ENCODE results near the gene CEP170B. TPM values are rescaled to one million over a fixed set of nuclear protein-coding genes. Genes with fewer than 3 reads are reported as not detected.

The CEP170B gene
- total and polyA plus RNA-seq, 2 of the 8 experiments (the other 6 are each of a cell fraction or from before 2014, with no cell fraction given), result 9.1 to 33.8 TPM

DNA sequence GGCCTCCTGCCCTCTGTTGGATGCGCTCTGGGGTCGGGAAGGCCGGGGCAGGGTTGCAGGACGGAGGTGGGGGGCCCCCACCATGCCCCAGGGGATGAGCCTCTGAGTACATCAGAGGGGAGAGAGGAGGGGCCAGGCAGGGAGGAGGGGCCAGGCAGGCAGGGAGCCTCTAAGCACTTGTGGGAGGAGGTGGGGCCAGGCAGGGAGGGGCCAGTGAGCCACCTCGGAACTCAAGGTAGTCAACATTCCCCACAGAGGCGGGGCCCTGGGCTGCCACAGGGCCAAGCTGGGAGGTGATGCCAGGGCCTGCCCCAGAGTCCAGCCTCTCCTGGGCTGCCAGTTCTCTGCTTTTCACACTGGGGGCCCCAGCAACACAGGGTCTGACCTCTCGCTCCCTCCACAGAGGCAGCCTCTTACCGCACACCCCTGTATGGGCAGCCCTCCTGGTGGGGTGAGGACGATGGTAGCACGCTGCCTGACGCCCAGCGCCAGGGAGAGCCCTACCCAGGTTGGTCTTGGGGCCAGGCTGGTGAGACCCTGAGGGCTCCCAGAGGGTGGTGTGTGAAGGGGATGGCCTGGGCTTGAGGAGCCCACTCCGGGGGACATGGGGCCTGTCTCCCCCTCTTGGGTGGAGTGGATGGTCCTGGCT, 17.4 kb downstream of the CEP170B start:
- Histone ChIP-seq H4K91ac (replicated peaks; ENCODE audit: insufficient read length, low read length) (no peak overlapping the region), H2BK5ac (ENCODE audit: low read depth, low read length) (no peak overlapping the region), H2AFZ (ENCODE audit: low read length) (no peak overlapping the region), H2AK5ac (ENCODE audit: low read depth, low read length) (no peak overlapping the region), H2BK120ac (replicated peaks; ENCODE audit: low read depth, low read length) (no peak overlapping the region), H2BK15ac (ENCODE audit: low read length) (no peak overlapping the region), H3K9me3 (ENCODE audit: insufficient read depth in 2 of 2, low read depth in 1 of 2, low read length in 1 of 2) (no peaks in the 10 kb centered on the region), H3K27ac (ENCODE audit: low read depth, low read length) (no peak overlapping the region), H3K23ac (ENCODE audit: insufficient read length) (no peak overlapping the region), H3K79me2 (ENCODE audit: control insufficient read depth in 1 of 2, insufficient read depth in 2 of 2, low read length in 2 of 2) (no peaks in the 10 kb centered on the region), H3K79me1 (ENCODE audit: low read depth, low read length) (no peaks in the 10 kb centered on the region; the same call in 1 of the 2 replicates), H4K20me1 (replicated peaks in 1 of 2; ENCODE audit: control insufficient read depth in 1 of 2, insufficient read depth in 2 of 2, low read length in 2 of 2) (peaks cover 0 to 19% of the 10 kb centered on the region in 2 experiments), H3K56ac (replicated peaks; ENCODE audit: insufficient read length, low read depth, low read length) (no peak overlapping the region), H3K27me3 (replicated peaks in 1 of 4; ENCODE audit: control insufficient read depth in 3 of 4, extremely low read depth in 1 of 4, insufficient read depth in 3 of 4, low read length in 3 of 4) (no peaks in the 10 kb centered on the region), H3K14ac (ENCODE audit: insufficient read length) (no peak overlapping the region), H4K5ac (ENCODE audit: insufficient read length, low read depth, low read length) (no peak overlapping the region), H3K23me2 (ENCODE audit: low read depth, low read length) (no peaks in the 10 kb centered on the region; the same call in 1 of the 2 replicates), H3K4me1 (replicated peaks in 1 of 4; ENCODE audit: control insufficient read depth in 3 of 4, insufficient read depth in 4 of 4, low read length in 3 of 4) (peaks cover 0 to 10% (median 0%) of the 10 kb centered on the region in 4 experiments; a peak in 1 of 7 replicates), H3K4ac (replicated peaks; ENCODE audit: insufficient read length, low read depth, low read length) (no peak overlapping the region), H2BK12ac (ENCODE audit: low read depth, low read length) (no peak overlapping the region), H3K9ac (replicated peaks in 1 of 4; ENCODE audit: extremely low read depth in 1 of 4, low read depth in 3 of 4, low read length in 3 of 4) (no peak overlapping the region), H4K8ac (ENCODE audit: extremely low read depth, insufficient read depth, low read length) (peak overlapping the region; percentile 51; the same call in 1 of the 2 replicates), H2BK20ac (ENCODE audit: low read length) (no peak overlapping the region), H3K4me2 (ENCODE audit: insufficient read depth in 1 of 2, low read depth in 2 of 2, low read length in 2 of 2) (no peak overlapping the region), H3K36me3 (ENCODE audit: control insufficient read depth in 2 of 4, insufficient read depth in 4 of 4, low read length in 3 of 4) (peaks cover 2 to 38% (median 5%) of the 10 kb centered on the region in 4 experiments; a peak in 5 of 8 replicates), H3K18ac (ENCODE audit: extremely low read depth, low read length) (no peak overlapping the region), H3K4me3 (ENCODE audit: extremely low read depth in 1 of 4, insufficient read depth in 2 of 4, low read depth in 3 of 4, low read length in 4 of 4) (no peak overlapping the region)
- WGBS, 2 experiments (ENCODE audit: extremely low coverage in 1 of 2, insufficient coverage in 1 of 2, insufficient read length in 1 of 2, insufficient replicate concordance in 2 of 2, low coverage in 1 of 2, low lambda C conversion rate in 2 of 2, missing lambda C conversion rate in 1 of 2), result 70% methylated on average over 11 of the region's 13 CpGs; no CpG with 5 or more reads in 1 of the 2 experiments
- POLR2A ChIA-PET (ENCODE audit: partially characterized antibody), result interaction anchor here (2.3 to 2.4 kb wide), 2 partner anchors 10 to 12 kb away, joined by 7 to 8 read pairs; no protein-coding TSS in a partner anchor
- TF ChIP-seq HDAC6 (IDR thresholded peaks at IDR 0.05; ENCODE audit: low read depth, low read length), result no peak
- TF ChIP-seq CBX5 (IDR thresholded peaks at IDR 0.05; ENCODE audit: low read depth, low read length), result no peak
- no peak for TF ChIP-seq TAF7 (optimal IDR thresholded peaks at IDR 0.05; ENCODE audit: borderline replicate concordance, low read depth, low read length)
- no peak for TF ChIP-seq TEAD4 (IDR thresholded peaks at IDR 0.05; ENCODE audit: low read depth, low read length)
- no peak for TF ChIP-seq RXRA (IDR thresholded peaks at IDR 0.05; ENCODE audit: insufficient read depth, low read depth, low read length)
- TF ChIP-seq POU5F1 (IDR thresholded peaks at IDR 0.05; ENCODE audit: low read depth, low read length), result no peak
- TF ChIP-seq SP4 (IDR thresholded peaks at IDR 0.05; ENCODE audit: low read length), result no peak
- TF ChIP-seq ATF3 (IDR thresholded peaks at IDR 0.05; ENCODE audit: insufficient read depth, low read depth, low read length), result no peak
- no peak for TF ChIP-seq EP300 (IDR thresholded peaks at IDR 0.05; ENCODE audit: borderline replicate concordance in 1 of 2, low read depth in 2 of 2, low read length in 2 of 2)
- no peak for TF ChIP-seq NANOG (IDR thresholded peaks at IDR 0.05; ENCODE audit: insufficient read depth, low read depth, low read length, poor library complexity, severe bottlenecking)
- no peak for TF ChIP-seq BCL11A (IDR thresholded peaks at IDR 0.05; ENCODE audit: low read depth in 2 of 2, low read length in 2 of 2)
- TF ChIP-seq GTF2F1 (IDR thresholded peaks at IDR 0.05; ENCODE audit: borderline replicate concordance, low read depth, low read length), result no peak
- DNase-seq (ENCODE audit: low read depth in 1 of 2, low spot score in 2 of 2) (peak; percentile 49 to 76), FAIRE-seq (no peak)
- CTCF ChIA-PET (ENCODE audit: partially characterized antibody), result interaction anchor here (1.5 to 4.5 kb wide), 3 partner anchors 11 to 114 kb away, joined by 3 to 26 read pairs (median 4); no protein-coding TSS in a partner anchor

All from H1 (cell line).